Prostate gland (tissue), 2 donors: ENCODE measurements around the gene EIF3B. TPM values are rescaled to one million over a fixed set of nuclear protein-coding genes. Genes with fewer than 3 reads are reported as not detected.
A peak's percentile ranks its signal among the peaks of the same experiment; 100 is the strongest.
"Not testable (repeated sequence)": the region's sequence is repeated elsewhere in the genome, so short reads cannot be mapped to it uniquely, and the experiment has no call there.

ENCODE experiments used
- DNase-seq: peaks from one replicate; pipeline ENCODE4 v3.0.0-alpha.2; 2019; ENCODE audit warnings: low spot score
- H3K27ac ChIP-seq, 2 donors: fragments of 200-600 bp; sonication (generic); 2 replicates each; pipeline ENCODE4 v1.5.1; 2017 to 2019
- H3K27me3 ChIP-seq: fragments of 200-600 bp; sonication (generic); replicated peaks from 2 replicates; pipeline ENCODE4 v1.5.1; 2019; ENCODE audit not compliant: insufficient read depth
- H3K36me3 ChIP-seq, 2 donors: fragments of 200-600 bp; sonication (generic); 1 replicate in 1 of 2; 2 replicates in 1 of 2; pipeline versions ENCODE4 v1.5.1 to v1.8.1; 2017 to 2019
- H3K4me1 ChIP-seq: fragments of 200-600 bp; sonication (generic); replicated peaks from 2 replicates; pipeline ENCODE4 v1.5.1; 2019
- H3K4me3 ChIP-seq, 2 donors: fragments of 200-600 bp; sonication (generic); 2 replicates each; pipeline ENCODE4 v1.5.1; 2017 to 2019
- H3K9me3 ChIP-seq: fragments of 200-600 bp; sonication (generic); 2 replicates; pipeline ENCODE4 v1.5.1; 2017
- POLR2A ChIP-seq: fragments of 450-650 bp; IDR thresholded peaks from one replicate; pipeline ENCODE4 v1.6.1; 2016; ENCODE audit warnings: antibody characterized with exemption, mild to moderate bottlenecking
- POLR2AphosphoS5 ChIP-seq: sonication (generic); formaldehyde crosslinking; IDR thresholded peaks from one replicate; pipeline ENCODE4 v1.6.1; 2017; ENCODE audit warnings: antibody characterized with exemption
- WGBS: methylation state at CpG from one replicate; pipeline ENCODE4 v1.1.5; 2018; 5-methylcytosine and 5-hydroxymethylcytosine counted together
- intact Hi-C: fragments of 100-400 bp; cut with DNase I; formaldehyde crosslinking; loops from one replicate; pipeline ENCODE4 v1.14.2; 2022
- total RNA-seq, 2 donors: library from RNA; depleted of rRNA; stranded (reverse); fragments of >200 nt; gene quantifications; one replicate each; pipeline ENCODE4 v1.1.0, GENCODE V29; 2016
- TF ChIP-seq, protein P1 (sequence below), 4 experiments: fragments of 200-600 bp in 2 of 4; fragments of 450-650 bp in 2 of 4; sonication (generic) in 2 of 4; IDR thresholded peaks; 1 replicate in 3 of 4; 2 replicates in 1 of 4; pipeline ENCODE4 v1.5.1; 2016 to 2019; ENCODE audit warnings: antibody characterized with exemption in 4 of 4, mild to moderate bottlenecking in 2 of 4, moderate library complexity in 2 of 4

EIF3B gene
- 100 to 1,000 TPM; 141 to 220 TPM for total RNA-seq

DNA sequence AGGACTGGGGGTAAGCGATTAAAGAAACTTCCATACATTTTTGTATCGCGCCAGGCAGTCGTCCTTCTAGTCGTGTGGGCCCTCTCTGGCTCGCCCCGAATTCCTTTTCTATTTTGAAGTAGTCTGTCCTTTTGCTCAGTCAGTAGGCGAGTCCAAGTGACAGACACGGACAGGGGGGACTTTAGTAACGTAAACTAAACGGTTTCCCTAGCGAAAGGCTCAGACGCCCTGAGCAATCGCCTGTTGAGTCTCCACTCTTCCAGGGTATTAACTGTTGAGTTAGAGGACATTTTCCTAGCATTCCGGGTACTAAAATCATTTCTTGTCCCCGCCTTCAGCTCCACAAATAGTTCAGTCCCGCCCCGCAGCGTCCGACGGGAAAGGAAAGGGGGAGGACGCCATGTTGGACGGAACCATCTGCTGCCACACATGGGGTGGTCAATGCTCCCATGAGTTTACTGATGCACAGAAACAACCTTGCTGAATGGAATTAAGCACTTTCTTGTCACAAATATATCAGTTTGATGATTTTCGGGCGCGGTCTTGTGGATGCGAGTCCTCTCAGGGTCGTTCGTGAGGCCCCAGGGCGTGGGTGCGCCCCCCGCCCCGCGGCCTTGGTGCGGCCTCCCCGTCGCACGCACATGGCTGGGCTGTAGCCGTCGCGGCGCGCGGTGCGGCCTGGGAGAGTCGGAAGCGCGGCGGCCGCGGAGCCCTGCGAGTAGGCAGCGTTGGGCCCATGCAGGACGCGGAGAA, at the start of gene EIF3B:
Gene EIF3B, plus strand, starts transcription at position 642 of the 753 bp plus-strand sequence. Its CDS starts 95 bp downstream, at position 737.
- intact Hi-C loops = loop anchor here (5.0 to 10.0 kb wide), 2 partner anchors 48 to 780 kb away; partner anchors contain the start of genes CHST12 and PSMG3
- Histone ChIP-seq H3K4me1 (peaks cover 5% of the 10 kb centered on the region), H3K4me3 (peak within 1 kb of the TSS; percentile 92 to 97), H3K36me3 (no peaks in the 10 kb centered on the region), H3K9me3 (no peaks in the 10 kb centered on the region), H3K27ac (peak within 1 kb of the TSS; percentile 99), H3K27me3 (no peaks in the 10 kb centered on the region)
- TF ChIP-seq POLR2A = peak; percentile 24
- peak; percentile 79 for TF ChIP-seq POLR2AphosphoS5
- TF ChIP-seq, protein P1, sequence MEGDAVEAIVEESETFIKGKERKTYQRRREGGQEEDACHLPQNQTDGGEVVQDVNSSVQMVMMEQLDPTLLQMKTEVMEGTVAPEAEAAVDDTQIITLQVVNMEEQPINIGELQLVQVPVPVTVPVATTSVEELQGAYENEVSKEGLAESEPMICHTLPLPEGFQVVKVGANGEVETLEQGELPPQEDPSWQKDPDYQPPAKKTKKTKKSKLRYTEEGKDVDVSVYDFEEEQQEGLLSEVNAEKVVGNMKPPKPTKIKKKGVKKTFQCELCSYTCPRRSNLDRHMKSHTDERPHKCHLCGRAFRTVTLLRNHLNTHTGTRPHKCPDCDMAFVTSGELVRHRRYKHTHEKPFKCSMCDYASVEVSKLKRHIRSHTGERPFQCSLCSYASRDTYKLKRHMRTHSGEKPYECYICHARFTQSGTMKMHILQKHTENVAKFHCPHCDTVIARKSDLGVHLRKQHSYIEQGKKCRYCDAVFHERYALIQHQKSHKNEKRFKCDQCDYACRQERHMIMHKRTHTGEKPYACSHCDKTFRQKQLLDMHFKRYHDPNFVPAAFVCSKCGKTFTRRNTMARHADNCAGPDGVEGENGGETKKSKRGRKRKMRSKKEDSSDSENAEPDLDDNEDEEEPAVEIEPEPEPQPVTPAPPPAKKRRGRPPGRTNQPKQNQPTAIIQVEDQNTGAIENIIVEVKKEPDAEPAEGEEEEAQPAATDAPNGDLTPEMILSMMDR (IDR thresholded peaks at IDR 0.05) = peak in 2 of 4 experiments; percentile 12 to 29
- WGBS = under 1% methylated on average over 38 of the region's 55 CpGs
- DNase-seq = peak; percentile 76

- H3K4me1 ChIP-seq, intact Hi-C loops, H3K27me3 ChIP-seq, H3K9me3 ChIP-seq, DNase-seq, H3K27ac ChIP-seq, H3K36me3 ChIP-seq, H3K4me3 ChIP-seq: not testable (repeated sequence)
- 90% methylated on average over 6 of the region's 6 CpGs for WGBS
Observed at GRCh38 chr7:2305258-2305657, 49.4 kb upstream of the EIF3B start.

DNA sequence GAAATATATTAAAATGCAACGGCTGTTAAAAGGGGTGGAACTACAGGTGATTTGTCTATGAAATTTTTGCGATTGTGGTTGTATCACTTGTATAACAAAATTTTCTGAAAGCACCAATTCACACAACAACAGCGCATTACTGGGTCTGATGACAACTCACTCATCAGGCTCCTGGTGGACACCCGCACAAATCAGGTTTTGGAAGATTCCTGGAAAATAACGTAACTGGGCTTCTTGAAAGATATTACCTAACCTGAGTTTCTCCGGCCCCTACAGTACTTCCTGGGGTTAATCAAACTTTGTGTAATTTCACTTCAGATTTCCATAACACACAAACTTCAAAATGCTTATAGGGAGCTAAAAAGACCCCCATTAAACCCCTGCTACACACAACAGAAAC, 47.9 kb upstream of the EIF3B start:
- intact Hi-C loops = no loop called here
- no peak for DNase-seq
- 78% methylated on average over 6 of the region's 6 CpGs for WGBS
- Histone ChIP-seq H3K27ac (no peak overlapping the region), H3K27me3 (no peaks in the 10 kb centered on the region), H3K9me3 (no peaks in the 10 kb centered on the region), H3K36me3 (no peaks in the 10 kb centered on the region), H3K4me3 (no peak overlapping the region), H3K4me1 (no peaks in the 10 kb centered on the region)
- TF ChIP-seq POLR2A (no peak), POLR2AphosphoS5 (no peak)
- TF ChIP-seq, protein P1 (IDR thresholded peaks at IDR 0.05) = no peak

GRCh38 chr7:2307690-2308107, 46.9 kb upstream of the EIF3B start:
- TF ChIP-seq, protein P1 (IDR thresholded peaks at IDR 0.05) = no peak
- TF ChIP-seq POLR2AphosphoS5 (no peak), POLR2A (no peak)
- Histone ChIP-seq H3K4me1 (no peaks in the 10 kb centered on the region), H3K27ac (no peak overlapping the region), H3K36me3 (no peaks in the 10 kb centered on the region), H3K9me3 (no peaks in the 10 kb centered on the region), H3K27me3 (no peaks in the 10 kb centered on the region), H3K4me3 (no peak overlapping the region)
- WGBS = 84% methylated on average over 7 of the region's 7 CpGs
- no peak for DNase-seq
- intact Hi-C loops = no loop called here

DNA sequence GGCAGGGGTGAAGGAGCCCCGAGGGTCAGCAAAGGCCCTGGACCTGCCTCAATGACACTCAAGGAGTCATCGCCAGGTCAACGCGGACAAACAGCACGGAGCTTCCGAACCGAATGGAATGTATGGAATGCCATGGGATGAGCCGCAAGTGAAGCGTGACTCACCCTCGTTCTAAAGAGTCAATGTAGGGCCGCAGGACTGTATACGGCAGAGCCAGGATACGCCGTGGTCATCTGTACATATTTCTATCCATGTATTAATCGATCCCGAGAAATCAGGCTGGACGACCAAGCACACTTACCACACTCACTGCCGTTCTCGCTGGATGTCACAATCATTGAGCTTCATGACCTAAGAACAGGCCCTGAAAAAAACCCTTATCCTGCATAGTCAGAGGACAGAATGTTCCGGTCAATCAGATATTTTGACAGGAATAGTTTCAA, 44.7 kb upstream of the EIF3B start:
- no peaks in the 10 kb centered on the region for H3K27me3 ChIP-seq
- WGBS = 81% methylated on average over 20 of the region's 20 CpGs
- no peaks in the 10 kb centered on the region for H3K36me3 ChIP-seq
- no peak for DNase-seq
- H3K4me3 ChIP-seq = no peak overlapping the region
- no peak for TF ChIP-seq POLR2A
- TF ChIP-seq POLR2AphosphoS5 = no peak
- TF ChIP-seq, protein P1 (IDR thresholded peaks at IDR 0.05) = no peak
- no peak overlapping the region for H3K27ac ChIP-seq
- no peaks in the 10 kb centered on the region for H3K9me3 ChIP-seq
- no peaks in the 10 kb centered on the region for H3K4me1 ChIP-seq
- intact Hi-C loops = no loop called here
